Stimulated activated memory B cell treated with anti-CD40 and anti-IgM and Interleukin-4, amounts not matched to agents 10 μg/mL and 1 μg/mL and 100 μg/mL, for 72 hours (primary cell): ENCODE measurements around the gene GPR161.

ENCODE experiments used
- ATAC-seq: fragments of 150-1000 bp; cut with Tn5 transposase; 2 replicates; pipeline ENCODE4 v1.10.0; 2021
- H3K27ac Mint-ChIP-seq: one replicate; pipeline ENCODE4 v1.8.0; 2022; ENCODE audit warnings: mild to moderate bottlenecking, mixed read lengths
- H3K27me3 Mint-ChIP-seq: one replicate; pipeline ENCODE4 v1.8.0; 2022; ENCODE audit warnings: mixed read lengths
- H3K36me3 Mint-ChIP-seq: one replicate; pipeline ENCODE4 v1.8.0; 2022; ENCODE audit warnings: mixed read lengths
- H3K4me1 Mint-ChIP-seq: one replicate; pipeline ENCODE4 v1.8.0; 2022; ENCODE audit warnings: mixed read lengths
- H3K4me3 Mint-ChIP-seq: one replicate; pipeline ENCODE4 v1.8.0; 2022; ENCODE audit warnings: mild to moderate bottlenecking, moderate library complexity, mixed read lengths
- H3K9me3 Mint-ChIP-seq: one replicate; pipeline ENCODE4 v1.8.0; 2022; ENCODE audit warnings: mixed read lengths

The GPR161 gene

GRCh38 chr1:168135116-168135920 is 1.4 kb downstream of the GPR161 start:
- Mint-ChIP-seq H3K36me3 (no peaks in the 10 kb centered on the region), H3K4me3 (peak overlapping the region; percentile 75), H3K27ac (no peak overlapping the region), H3K9me3 (no peaks in the 10 kb centered on the region), H3K4me1 (peaks cover 22% of the 10 kb centered on the region), H3K27me3 (peaks cover 48% of the 10 kb centered on the region)
- ATAC-seq: no peak

- H3K9me3 Mint-ChIP-seq: no peaks in the 10 kb centered on the region
- no peak overlapping the region for H3K4me3 Mint-ChIP-seq
- H3K27ac Mint-ChIP-seq: no peak overlapping the region
- no peak for ATAC-seq
- H3K27me3 Mint-ChIP-seq: peaks cover 51% of the 10 kb centered on the region
- peaks cover 22% of the 10 kb centered on the region for H3K4me1 Mint-ChIP-seq
- H3K36me3 Mint-ChIP-seq: no peaks in the 10 kb centered on the region
Observed at GRCh38 chr1:168134642-168135041, 2.1 kb downstream of the GPR161 start.

- no peak for ATAC-seq
- no peak overlapping the region for H3K4me3 Mint-ChIP-seq
- no peaks in the 10 kb centered on the region for H3K36me3 Mint-ChIP-seq
- H3K27ac Mint-ChIP-seq: no peak overlapping the region
- peaks cover 22% of the 10 kb centered on the region for H3K4me1 Mint-ChIP-seq
- no peaks in the 10 kb centered on the region for H3K9me3 Mint-ChIP-seq
- H3K27me3 Mint-ChIP-seq: peaks cover 51% of the 10 kb centered on the region
Observed at GRCh38 chr1:168134132-168134531, 2.6 kb downstream of the GPR161 start.

GRCh38 chr1:168129933-168130332 is 6.8 kb downstream of the GPR161 start:
- H3K4me1 Mint-ChIP-seq: peaks cover 3% of the 10 kb centered on the region
- H3K36me3 Mint-ChIP-seq: peaks cover 5% of the 10 kb centered on the region
- H3K4me3 Mint-ChIP-seq: no peak overlapping the region
- H3K27ac Mint-ChIP-seq: no peak overlapping the region
- ATAC-seq: no peak
- H3K27me3 Mint-ChIP-seq: peaks cover 32% of the 10 kb centered on the region
- H3K9me3 Mint-ChIP-seq: peaks cover 3% of the 10 kb centered on the region

GRCh38 chr1:168127503-168127902 is 9.2 kb downstream of the GPR161 start:
- Mint-ChIP-seq H3K36me3 (peaks cover 5% of the 10 kb centered on the region), H3K4me3 (no peak overlapping the region), H3K4me1 (no peaks in the 10 kb centered on the region), H3K27ac (no peak overlapping the region), H3K27me3 (peaks cover 25% of the 10 kb centered on the region), H3K9me3 (peaks cover 3% of the 10 kb centered on the region)
- no peak for ATAC-seq

- no peak overlapping the region for H3K27ac Mint-ChIP-seq
- peaks cover 5% of the 10 kb centered on the region for H3K36me3 Mint-ChIP-seq
- H3K27me3 Mint-ChIP-seq: peaks cover 13% of the 10 kb centered on the region
- H3K4me3 Mint-ChIP-seq: no peak overlapping the region
- no peaks in the 10 kb centered on the region for H3K4me1 Mint-ChIP-seq
- no peak for ATAC-seq
- H3K9me3 Mint-ChIP-seq: peaks cover 5% of the 10 kb centered on the region
Observed at GRCh38 chr1:168125051-168125450, 11.7 kb downstream of the GPR161 start.

- no peaks in the 10 kb centered on the region for H3K4me1 Mint-ChIP-seq
- H3K36me3 Mint-ChIP-seq: no peaks in the 10 kb centered on the region
- H3K9me3 Mint-ChIP-seq: peaks cover 11% of the 10 kb centered on the region
- H3K4me3 Mint-ChIP-seq: no peak overlapping the region
- ATAC-seq: no peak
- no peak overlapping the region for H3K27ac Mint-ChIP-seq
- H3K27me3 Mint-ChIP-seq: peaks cover 13% of the 10 kb centered on the region
Observed at GRCh38 chr1:168121401-168122011, 15.2 kb downstream of the GPR161 start.

- Mint-ChIP-seq H3K27me3 (peaks cover 13% of the 10 kb centered on the region), H3K27ac (no peak overlapping the region)
Observed at GRCh38 chr1:168119750-168120149, 17.0 kb downstream of the GPR161 start.

GRCh38 chr1:168116327-168116799 is 20.4 kb downstream of the GPR161 start:
- H3K4me3 Mint-ChIP-seq: no peak overlapping the region
- H3K27me3 Mint-ChIP-seq: no peaks in the 10 kb centered on the region

More at GRCh38 chr1:168119750-168120149, 17.0 kb downstream of the GPR161 start:
- H3K4me3 Mint-ChIP-seq: no peak overlapping the region
- no peaks in the 10 kb centered on the region for H3K4me1 Mint-ChIP-seq
- peaks cover 11% of the 10 kb centered on the region for H3K9me3 Mint-ChIP-seq
- no peak for ATAC-seq
- H3K36me3 Mint-ChIP-seq: no peaks in the 10 kb centered on the region

GRCh38 chr1:168114845-168115244 is 21.9 kb downstream of the GPR161 start:
- ATAC-seq: no peak
- H3K36me3 Mint-ChIP-seq: no peaks in the 10 kb centered on the region
- no peaks in the 10 kb centered on the region for H3K4me1 Mint-ChIP-seq
- peaks cover 7% of the 10 kb centered on the region for H3K9me3 Mint-ChIP-seq
- H3K4me3 Mint-ChIP-seq: no peak overlapping the region
- H3K27ac Mint-ChIP-seq: no peak overlapping the region
- H3K27me3 Mint-ChIP-seq: no peaks in the 10 kb centered on the region

More at GRCh38 chr1:168116327-168116799, 20.4 kb downstream of the GPR161 start:
- no peak for ATAC-seq
- Mint-ChIP-seq H3K9me3 (peaks cover 11% of the 10 kb centered on the region), H3K27ac (no peak overlapping the region), H3K36me3 (no peaks in the 10 kb centered on the region), H3K4me1 (no peaks in the 10 kb centered on the region)

- H3K4me3 Mint-ChIP-seq: no peak overlapping the region
- H3K36me3 Mint-ChIP-seq: no peaks in the 10 kb centered on the region
- H3K27me3 Mint-ChIP-seq: no peaks in the 10 kb centered on the region
- no peaks in the 10 kb centered on the region for H3K9me3 Mint-ChIP-seq
- H3K27ac Mint-ChIP-seq: no peak overlapping the region
- ATAC-seq: peak; percentile 75
- no peaks in the 10 kb centered on the region for H3K4me1 Mint-ChIP-seq
Observed at GRCh38 chr1:168112673-168113305, 23.9 kb downstream of the GPR161 start.

GRCh38 chr1:168110896-168111545 is 25.7 kb downstream of the GPR161 start:
- Mint-ChIP-seq H3K36me3 (no peaks in the 10 kb centered on the region), H3K4me3 (no peak overlapping the region), H3K27me3 (no peaks in the 10 kb centered on the region), H3K27ac (no peak overlapping the region), H3K4me1 (no peaks in the 10 kb centered on the region), H3K9me3 (no peaks in the 10 kb centered on the region)
- ATAC-seq: no peak

GRCh38 chr1:168106274-168106673 is 30.5 kb downstream of the GPR161 start:
- Mint-ChIP-seq H3K9me3 (no peaks in the 10 kb centered on the region), H3K4me3 (no peak overlapping the region), H3K4me1 (no peaks in the 10 kb centered on the region), H3K36me3 (no peaks in the 10 kb centered on the region), H3K27me3 (no peaks in the 10 kb centered on the region), H3K27ac (no peak overlapping the region)
- ATAC-seq: no peak

- H3K9me3 Mint-ChIP-seq: no peaks in the 10 kb centered on the region
- no peaks in the 10 kb centered on the region for H3K27me3 Mint-ChIP-seq
- ATAC-seq: no peak
- no peak overlapping the region for H3K27ac Mint-ChIP-seq
- H3K4me1 Mint-ChIP-seq: no peaks in the 10 kb centered on the region
- H3K4me3 Mint-ChIP-seq: no peak overlapping the region
- H3K36me3 Mint-ChIP-seq: no peaks in the 10 kb centered on the region
Observed at GRCh38 chr1:168105846-168106245, 30.9 kb downstream of the GPR161 start.

- ATAC-seq: no peak
- H3K9me3 Mint-ChIP-seq: no peaks in the 10 kb centered on the region
- no peaks in the 10 kb centered on the region for H3K27me3 Mint-ChIP-seq
- no peak overlapping the region for H3K27ac Mint-ChIP-seq
- H3K4me3 Mint-ChIP-seq: no peak overlapping the region
- H3K4me1 Mint-ChIP-seq: no peaks in the 10 kb centered on the region
- no peaks in the 10 kb centered on the region for H3K36me3 Mint-ChIP-seq
Observed at GRCh38 chr1:168104535-168104934, 32.2 kb downstream of the GPR161 start.
